Measurements from ENCODE around the gene EMP2.
"Not testable (repeated sequence)": the region's sequence is repeated elsewhere in the genome, so short reads cannot be mapped to it uniquely, and the experiment has no call there.

Gene EMP2

DNA sequence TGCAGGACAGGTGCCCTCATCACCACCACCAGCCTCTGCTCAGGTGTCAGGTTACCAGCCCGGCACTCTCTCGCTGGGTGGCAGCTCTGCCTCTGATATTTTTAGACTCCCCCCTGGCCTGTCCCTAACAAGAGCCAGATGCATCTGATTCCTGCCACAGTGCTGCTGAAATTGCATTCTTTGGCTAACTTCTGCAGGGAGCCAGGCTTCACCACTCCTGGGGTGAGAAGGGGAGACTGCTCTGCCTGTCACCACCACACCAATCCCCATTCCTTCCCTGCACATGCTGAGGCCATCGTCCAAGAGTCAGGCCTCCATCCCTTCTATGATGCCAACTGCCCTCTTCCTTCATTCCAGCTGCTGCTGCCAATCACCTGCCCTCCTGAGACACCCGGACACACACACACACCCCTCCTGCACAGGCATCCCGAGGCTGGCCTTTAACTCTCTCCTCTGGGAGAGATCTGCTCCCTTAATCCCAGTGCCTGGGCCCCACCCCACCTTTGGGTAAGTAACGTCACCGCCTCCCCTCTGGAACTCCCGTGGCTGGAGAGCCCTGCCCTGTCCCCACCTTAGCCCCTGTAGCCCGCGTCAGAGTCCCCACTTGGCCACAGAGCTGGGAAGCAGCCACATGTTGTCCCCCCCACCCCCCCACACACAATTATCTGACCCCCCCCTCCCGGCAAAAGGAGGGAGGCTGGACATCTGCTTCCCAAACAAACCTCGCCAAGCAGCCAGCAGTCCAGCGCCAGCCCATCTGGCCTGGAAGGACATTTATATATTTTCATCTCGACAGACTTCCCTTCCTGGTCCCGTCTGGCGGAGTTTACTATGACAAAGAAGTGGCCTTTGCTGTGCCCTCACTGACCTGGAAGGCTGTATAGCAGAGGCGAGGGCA, 2.8 kb downstream of the EMP2 start:
- peak; percentile 34 for DNase-seq

DNA sequence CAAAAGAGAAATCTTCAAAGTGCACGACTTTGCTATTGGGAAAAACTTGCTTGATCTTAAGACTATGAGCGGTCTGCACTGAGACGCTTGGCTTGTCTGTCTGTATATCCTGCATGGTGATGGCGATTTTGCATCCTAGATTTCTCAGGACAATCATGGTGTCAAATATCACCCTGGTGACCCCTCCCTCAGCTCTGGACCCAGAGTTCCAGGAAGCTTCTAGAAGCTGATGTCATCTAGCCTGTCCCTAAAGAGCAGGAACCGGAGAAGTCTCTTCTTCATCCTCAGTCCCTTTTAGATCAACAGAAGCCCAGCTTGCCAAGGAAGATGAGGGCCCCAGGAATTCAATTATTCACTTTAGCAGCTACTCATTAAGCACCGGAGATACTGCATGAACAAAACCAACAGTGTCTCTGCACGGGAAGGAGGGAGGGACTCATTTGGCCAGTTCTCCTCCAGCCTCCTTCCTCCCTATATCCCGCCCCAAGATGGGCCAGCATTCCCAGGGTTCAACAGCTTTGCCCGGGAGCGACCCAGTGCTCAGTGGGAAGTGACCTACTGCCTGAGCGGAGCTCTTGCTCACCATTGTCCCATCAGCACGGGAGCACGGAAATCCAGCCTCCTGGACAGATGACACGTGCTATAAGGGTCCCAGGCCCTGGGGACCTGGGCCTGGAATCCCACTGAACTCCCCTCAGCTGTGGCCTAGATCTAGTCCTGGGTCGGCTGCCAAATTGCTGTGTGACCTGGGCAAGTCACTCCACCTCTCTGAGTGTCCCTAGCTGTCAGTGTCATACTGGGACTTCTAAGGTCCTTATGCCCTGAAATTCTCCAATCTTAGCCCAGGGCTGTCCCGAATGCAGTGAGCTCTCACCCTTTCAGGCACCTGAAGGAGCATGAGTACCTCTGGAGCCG, 3.8 kb downstream of the EMP2 start:
- DNase-seq, result no peak

DNA sequence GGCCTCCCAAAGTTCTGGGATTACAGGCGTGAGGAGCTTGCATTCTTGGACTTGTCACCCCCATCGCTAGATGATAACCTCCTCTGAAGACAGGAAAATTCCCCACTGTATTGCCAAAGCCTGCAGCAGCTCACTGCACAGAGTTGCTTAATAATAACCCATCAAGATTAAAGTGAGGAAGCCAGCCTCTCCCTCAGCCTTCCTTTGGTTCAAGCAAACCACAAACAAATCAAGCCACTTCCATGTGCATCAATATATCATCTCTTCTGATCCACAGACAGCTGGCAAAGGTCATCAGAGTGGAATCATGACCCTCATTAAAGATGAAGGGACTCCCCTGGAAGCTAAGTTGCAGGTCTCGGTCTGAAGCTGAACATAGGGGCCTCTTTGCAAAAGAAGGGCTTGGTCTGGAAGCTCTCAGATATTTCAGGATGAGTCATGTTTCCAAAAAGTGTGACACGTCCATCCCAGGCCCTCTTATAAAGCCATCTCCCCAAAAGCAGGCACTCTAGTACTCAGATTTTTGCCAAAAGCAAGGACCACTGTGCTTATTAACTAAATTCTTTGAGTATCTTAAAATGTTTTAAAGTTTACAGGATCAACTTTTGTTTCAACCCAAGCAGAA, 4.8 kb downstream of the EMP2 start:
- no peak for DNase-seq

DNA sequence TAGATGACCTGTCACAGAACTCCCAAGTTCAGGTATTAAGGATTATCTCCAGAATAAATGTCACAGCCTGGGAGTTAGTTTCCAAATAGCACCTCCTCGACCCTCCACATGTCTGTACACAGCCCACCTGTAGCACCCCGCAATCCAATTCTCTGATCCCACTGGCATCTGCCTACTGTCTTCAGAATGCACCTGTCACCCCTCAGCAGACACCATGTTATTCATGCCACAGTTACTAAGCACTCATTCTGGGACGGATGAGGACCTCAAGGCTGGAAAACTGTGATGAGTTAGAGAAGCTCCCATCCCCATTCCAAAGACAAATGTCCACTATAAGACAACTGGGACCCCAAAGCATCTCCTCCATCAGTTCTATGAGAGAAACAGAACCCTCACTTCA, 7.8 kb downstream of the EMP2 start:
- DNase-seq, result no peak

DNA sequence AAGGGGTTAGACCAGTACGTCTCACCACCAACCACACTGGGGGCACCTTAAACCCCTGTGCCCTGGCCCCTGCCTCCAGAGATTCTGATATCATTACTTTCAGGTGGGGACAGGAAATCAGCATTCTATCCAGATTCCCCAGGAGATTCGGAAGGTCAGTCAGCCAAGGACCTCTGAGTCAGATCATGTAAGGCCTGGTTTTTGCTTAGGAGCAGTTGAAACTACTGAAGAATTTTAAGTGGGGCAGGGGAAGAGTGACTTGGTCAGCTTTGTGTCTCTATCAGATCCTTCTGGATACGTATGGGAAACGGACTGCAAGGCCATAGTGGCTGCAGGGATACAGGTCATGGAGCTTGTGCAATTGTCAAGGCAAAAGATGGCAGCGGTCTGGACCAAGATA, 9.0 kb downstream of the EMP2 start:
- no peak for DNase-seq

DNA sequence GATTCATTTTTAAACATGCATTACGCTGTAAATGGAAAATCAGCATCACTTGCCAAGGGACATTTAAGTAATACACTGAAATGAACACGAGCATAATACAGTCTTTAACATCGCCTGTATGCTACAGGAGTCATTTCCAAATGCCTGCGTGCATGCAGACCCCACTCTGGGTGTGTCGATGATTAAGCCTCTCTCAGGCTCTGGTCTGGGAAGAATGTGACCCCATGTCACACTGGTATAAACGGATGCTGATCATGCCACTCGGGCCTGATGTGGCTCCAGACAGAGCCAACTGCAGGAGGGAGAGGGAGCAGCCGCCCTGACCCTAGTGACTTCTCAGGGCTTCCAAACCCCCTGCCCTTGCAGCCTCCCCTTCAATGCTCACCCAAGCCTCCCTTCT, 10.8 kb downstream of the EMP2 start:
- no peak for DNase-seq

DNA sequence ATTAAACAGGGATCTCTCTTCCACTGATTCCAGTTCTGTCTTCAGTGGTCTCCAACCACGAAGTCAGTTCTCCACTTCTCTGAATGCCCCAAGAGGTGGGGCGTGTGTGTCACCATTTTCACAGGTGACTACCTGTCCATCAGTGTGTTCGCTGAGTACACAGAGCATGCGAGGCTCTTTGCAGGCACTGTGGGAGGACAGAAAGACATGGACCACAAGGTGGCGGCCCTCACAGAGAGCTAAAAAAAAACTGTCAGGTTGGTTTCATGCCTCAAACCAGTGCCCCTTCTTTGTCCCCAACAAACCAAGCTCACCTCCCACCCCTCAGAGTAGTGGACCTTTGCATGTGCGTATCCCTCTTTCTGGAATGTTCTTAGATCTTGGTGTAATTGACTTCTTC, 13.8 kb downstream of the EMP2 start:
- DNase-seq, result no peak

DNA sequence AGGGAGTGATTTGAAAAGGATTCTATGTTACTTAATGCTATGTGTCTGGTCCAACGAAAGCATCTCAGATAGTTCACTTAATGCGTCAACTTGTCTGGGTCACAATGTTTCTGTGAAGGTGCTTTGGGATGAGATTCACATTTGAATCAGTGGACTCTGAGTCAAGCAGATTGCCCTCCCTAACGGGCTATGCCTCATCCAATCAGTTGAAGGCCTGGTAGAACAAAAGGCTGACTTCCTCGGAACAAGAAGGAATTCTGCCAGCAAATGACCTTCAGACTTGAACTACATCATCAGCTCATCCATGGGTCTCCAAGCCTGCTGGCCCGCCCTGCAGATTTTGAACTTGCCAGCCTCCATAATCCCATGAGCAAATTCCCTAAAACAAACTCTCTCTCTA, 15.2 kb downstream of the EMP2 start:
- no peak for DNase-seq

DNA sequence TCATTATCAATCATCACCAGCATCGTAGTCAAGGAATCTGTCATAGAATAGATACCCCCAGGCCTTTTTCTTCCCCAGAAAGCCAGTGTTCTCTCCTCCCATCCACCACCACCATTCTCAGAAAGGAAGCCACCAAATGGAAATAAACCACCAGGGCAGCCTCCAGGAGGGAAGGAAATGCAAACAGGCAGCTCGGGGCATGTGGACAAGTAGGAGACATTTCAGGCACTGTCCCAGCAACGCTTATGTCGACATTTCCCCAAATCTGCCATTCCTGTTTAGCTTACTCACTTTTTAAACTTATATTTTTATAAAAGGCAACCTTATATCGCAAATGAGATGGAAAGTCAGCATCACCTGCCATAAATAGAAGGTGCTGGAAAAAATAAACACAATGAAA, 15.8 kb downstream of the EMP2 start:
- no peak for DNase-seq

DNA sequence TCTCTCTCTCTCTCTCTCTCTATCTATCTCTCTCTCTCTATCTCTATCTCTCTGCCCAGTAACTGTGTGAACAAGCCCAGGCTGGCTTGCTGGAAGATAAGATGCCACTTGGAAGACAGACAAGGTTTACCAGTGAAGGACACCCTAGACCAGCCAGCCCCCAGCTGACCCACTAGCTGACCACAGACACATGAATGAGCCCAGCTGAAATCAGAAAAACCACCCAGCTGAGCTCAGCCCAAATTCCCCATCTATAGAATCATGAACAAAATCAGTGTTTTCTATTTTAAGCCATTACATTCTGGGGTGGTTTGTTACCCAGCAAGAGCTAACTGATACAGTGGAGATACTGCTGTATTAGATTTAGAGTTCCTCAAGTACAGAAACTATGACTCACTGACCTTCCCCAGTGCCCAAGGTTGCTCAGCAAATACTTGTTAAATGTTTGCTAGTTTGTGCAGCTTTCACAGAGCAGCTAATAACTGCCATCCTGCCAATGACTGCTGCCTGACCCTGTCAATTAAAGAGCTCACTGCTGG, 18.0 kb downstream of the EMP2 start:
- DNase-seq, result no peak

DNA sequence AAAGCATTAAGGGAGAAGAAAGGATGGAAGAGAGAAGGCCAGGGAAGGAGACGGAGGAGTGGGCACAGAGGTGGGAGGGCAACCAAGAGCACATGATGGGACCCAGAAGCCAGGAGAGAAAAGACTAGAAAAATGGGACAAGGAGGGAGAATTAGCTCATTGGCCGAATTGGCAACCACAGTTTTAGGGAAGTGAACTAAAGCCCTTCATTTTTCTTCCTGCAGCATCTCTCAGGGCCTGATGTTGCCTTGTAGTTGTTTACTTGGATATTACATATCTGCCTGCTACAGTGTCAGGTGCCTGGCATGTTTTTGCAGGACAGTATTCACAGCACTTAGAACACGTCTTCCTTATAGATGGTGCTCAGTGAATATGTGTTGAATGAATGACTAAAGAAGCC, 19.0 kb downstream of the EMP2 start:
- DNase-seq, result no peak

DNA sequence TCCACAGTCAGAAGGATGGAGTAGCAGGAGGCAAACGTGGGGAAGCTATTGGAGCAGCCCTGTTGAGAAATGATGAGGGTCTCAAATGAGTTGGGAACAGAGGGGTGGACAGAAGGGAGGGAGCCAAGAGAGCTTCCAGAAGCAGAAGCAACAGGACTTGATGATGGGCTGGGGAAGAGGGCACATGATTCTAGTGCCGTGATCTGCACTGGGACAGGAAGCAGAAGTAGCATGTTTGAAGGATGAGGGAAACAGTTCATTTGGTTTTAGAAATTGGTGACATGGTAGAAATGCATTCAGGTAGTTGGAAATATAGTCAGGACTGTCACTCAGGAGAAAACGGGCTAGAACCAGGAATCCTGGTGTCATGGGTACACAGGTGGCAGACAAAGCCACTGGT, 19.4 kb downstream of the EMP2 start:
- DNase-seq, result no peak

DNA sequence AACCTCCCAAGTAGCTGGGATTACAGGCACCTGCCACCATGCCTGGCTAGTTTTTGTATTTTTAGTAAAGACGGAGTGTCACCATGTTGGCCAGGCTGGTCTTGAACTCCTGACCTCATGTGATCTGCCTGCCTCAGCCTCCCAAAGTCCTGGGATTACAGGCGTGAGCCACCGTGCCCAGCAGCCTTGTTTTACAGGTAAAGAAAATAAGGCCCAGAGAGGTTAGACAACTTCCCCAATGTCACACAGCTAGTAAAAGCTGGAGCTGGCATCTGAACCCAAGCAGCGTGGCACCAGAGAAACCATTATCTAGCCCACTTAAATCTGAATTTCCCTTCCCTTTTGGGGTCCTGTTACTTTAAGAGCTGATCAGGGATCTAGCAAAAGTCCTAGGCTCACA, 20.6 kb downstream of the EMP2 start:
- not testable (repeated sequence) for DNase-seq

DNA sequence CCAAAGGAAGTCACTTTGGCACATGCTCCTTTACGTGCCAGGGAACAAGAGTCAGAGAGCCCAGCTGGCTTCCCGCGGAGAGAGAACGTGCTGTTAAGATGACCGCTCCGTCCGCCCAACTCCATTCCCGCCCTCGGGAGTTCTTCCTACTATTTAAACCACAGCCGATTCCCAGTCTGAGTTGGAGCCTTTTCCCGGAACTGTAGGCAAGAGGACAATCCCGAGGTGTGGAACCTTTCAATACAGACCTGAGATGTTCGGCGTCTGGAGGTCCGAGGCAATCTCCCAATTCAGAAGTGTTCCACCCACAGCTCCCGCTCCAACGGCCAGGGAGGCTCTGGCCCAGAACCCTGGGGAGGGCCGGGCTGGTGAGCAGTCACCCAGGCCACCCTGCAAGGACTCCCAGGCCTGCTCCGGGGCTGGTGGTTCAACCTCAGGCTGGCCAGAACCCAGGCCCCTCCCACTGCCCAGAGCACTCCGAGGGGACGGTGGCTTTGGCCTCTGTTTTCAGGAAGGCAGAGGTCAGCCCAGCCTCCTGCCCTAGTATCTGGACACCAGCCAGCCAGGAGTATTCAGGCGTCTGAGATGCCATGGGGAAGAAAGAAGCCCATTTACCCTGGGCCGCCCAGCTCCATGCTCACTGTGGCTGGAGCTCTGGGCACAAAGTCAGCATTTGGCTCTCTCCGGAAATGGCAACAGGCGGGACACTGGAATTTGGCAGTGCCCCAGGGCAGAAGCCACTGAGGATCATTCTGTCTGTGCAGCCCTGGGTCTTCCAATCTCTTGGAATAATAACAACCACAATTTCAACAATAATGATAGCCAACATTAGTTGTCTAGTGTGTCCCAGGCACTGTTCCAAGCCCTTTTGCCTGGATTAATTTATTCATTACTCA, 21.4 kb downstream of the EMP2 start:
- DNase-seq, result no peak

DNA sequence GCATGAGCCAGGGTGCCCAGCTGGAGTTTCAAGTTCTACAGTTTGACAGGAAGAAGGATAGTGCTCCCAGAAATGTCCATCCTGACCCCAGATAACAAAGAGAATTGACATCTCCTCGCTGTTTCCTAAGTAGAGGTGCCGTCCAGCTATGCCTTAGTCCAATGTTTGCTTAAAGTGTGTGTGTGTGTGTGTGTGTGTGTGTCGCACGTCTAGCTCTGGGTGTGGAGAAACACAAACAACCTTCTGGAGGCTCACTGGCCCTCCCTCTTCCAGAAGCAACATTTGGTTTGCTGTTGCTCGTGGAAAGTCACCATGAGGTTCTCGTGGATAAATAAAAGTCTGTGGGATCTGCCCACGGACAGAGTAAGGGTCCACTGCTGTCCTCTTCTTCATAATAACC, 22.1 kb downstream of the EMP2 start:
- no peak for DNase-seq

DNA sequence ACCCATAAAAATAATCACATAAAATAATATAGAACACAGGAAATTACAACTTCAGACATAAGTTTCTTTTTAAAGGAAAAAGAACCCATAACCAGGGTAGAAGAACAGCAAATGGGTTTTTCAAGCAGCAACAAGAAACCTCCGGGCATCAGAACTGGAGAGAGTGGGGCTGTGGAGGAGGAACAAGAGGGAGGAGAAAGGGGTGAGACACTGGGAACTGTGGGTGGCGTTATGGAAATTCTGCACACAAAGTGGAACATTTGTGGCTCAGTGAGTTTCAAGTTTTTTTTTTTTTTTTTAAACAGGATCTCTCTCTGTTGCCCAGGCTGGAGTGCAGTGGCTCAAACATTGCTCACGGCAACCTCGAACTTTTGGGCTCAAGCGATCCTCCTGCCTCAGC, 22.6 kb downstream of the EMP2 start:
- DNase-seq, result no peak

DNA sequence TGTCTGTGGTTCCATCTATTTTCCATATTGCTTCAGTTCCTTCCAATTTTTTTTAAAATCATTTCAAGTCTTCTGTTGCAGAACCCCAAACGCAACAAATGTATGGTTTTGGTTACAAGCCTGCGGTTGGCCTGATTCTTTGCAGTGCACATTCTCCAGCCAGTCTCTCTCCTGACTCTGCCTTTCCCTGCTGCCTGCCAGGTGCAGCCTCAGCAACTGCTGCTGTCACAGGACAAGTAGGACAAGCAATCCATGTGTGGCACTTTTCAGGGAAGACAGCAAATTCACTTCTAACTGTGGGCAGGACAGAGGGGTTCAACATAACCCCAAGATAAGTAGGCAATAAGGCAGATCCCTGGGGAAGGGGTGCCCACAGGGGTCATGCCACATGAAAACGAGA, 24.2 kb downstream of the EMP2 start:
- DNase-seq, result no peak

DNA sequence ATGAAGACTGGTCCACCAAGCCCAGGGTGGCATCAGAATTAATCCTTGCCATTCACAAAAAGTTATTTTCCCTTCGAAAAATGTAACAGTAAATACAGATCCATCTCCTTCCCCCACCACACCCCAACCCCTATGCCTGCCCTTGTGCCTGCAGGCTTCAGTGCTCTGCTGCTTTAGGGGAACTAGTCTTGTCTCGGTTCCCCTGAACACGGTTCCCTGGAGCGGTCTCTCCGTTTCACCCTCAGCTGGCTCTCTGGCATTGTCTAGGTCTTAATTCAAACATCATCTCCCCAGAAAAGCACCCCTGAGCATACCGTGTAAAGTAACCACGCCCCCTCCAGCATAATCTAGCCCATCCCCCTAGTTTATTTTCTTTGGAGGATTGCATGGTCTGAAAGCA, 25.8 kb downstream of the EMP2 start:
- no peak for DNase-seq

DNA sequence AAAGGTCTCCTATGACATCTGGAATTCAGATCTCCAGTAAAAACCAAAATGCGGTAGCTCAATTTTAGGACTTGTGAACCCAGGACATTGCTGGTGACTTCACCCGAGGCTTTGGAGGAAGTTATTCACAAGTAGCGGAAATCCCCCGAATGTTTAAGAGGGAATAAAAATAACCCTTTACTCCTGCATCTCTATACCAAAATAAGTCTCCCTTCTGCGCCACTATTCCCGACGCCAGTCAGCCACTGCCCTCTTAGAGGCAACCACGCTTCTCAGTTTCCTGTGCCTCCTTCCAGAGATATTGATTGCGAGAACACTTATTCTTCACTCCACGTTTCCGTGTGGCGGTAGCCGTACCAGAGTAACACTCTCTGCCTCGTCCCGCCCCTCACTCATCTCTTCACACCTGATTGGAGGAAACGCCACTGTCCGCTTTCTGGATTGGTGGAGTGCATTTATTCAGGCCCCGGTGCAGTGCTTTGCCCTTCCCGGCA, 27.4 kb downstream of the EMP2 start:
- no peak for DNase-seq

DNA sequence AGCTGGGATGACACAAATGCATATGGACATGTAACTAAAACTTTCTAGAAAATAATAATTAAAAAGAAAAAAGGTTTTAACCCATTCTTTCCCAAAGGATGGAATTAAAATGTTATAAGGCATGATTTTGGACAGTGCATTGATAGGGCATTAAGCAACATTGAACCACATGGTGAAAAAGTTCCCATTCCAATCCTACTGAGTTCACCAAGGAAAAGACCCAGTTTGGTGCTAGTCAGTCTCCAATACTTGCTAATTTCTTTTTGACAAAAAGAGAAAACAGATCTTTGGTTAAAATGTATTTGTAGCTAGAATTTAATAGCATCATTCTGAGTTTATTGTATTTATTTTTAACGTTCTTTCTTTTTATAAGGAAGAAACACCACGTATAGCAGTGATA, 28.1 kb downstream of the EMP2 start:
- DNase-seq, result no peak

DNA sequence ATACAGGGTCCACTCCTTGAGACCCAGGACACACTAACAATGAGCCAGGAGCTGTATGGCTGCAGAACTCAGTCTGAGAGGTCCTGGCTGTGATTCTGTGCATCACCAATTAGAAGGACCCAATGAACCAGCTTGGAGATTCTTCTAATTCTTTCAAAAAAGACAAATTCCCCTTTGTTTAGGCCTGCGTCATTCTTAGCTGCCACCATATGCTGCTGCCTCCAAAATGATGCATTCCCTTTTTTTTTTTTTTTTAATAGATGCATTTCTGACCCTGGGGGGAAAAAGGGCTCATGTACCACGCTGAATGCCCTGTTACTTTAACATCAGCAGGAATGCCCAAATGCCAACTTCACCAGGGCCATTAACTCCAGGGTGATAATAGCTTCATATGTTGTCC, 28.5 kb downstream of the EMP2 start:
- no peak for DNase-seq

DNA sequence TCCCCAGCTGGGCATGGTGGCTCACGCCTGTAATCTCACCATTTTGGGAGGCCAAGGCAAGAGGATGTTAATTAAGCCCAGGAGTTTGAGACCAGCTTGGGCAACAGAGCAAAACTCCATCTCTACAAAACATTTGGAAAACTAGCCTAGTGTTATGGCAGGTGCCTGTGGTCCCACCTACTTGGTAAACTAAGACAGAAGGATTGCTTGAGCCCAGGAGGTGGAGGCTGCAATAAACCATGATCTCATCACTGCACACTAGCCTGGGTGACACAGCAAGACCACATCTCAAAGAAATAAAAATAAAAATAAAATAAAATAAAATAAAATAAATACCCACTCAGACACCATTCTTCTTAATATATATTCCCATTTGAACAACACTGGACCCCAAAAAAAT, 32.0 kb downstream of the EMP2 start:
- no peak for DNase-seq
